GM21390 (cell line): ENCODE data around the gene PYDC1.
"Not testable (repeated sequence)": the region's sequence is repeated elsewhere in the genome, so short reads cannot be mapped to it uniquely, and the experiment has no call there.

Source experiments
- ATAC-seq: cut with Tn5 transposase; IDR thresholded peaks from one replicate; pipeline ENCODE4 v1.9.1; 2021; ENCODE audit not compliant: unreplicated experiment

The PYDC1 gene

GRCh38 chr16:31181102-31181830 is 35.7 kb downstream of the PYDC1 start:
- no peak for ATAC-seq

GRCh38 chr16:31179747-31180459 is 37.0 kb downstream of the PYDC1 start, which contains the start of gene FUS:
FUS (plus strand) TSS chr16:31180139; CDS start chr16:31180215, 76 bp downstream.
- peak; percentile 50 for ATAC-seq

DNA sequence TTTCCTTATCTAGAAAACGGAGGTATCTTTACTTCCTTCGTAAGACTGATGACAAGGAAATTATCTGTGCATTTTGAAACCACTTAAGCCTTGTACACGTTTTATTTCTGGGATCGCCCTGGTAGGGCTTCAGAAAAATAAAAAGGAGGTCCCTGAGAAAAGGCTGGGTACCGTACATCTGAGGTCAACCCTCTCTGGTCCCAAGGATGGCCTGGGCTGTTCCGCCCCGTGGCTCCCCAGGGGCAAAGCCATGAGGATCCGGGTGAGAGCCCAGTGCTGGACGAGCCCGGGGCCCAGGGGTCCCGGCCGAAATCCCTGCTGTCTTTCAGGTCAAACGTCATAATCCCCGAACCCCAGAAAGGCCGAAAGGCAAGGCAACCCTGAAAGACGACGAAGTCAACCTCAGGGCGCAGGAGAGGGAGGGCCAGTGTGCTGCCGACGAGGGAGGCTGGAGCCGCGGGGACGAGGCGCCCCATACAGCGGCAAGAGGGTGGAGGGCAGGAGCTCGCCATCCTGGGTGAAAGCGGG is 37.7 kb downstream of the PYDC1 start:
- peak; percentile 1 for ATAC-seq

DNA sequence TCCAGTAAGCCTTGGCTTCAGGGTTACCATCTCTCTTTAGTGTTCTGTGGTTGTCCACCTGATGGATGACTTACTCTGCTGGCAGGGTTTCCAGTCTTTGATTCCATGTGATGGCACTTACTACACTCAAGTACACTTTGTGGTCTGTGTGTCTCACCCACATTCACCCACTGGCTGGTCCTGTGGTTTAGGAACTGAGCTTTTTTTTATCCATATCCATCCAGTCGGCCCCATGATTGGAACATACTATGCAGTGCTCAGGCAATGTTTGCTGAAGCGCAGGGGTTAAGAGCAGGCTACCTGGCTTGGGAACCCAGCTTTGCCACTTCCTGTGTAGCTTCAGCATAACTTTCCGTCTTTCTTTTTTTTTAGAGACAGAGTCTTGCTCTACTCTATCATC is 39.8 kb downstream of the PYDC1 start:
- no peak for ATAC-seq

DNA sequence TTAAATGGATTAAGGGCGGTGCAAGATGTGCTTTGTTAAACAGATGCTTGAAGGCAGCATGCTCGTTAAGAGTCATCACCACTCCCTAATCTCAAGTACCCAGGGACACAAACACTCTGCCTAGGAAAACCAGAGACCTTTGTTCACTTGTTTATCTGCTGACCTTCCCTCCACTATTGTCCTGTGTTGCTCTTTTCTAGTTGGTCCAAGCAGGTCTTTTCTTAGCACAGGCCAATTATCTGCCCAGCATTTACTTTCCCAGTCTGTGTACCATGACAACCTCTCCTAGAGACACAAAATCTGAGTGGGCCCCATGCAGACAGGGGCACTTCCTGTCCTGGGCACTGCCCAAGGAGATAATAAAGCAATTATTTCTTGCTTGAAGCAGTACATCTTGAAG is 46.9 kb downstream of the PYDC1 start:
- ATAC-seq: not testable (repeated sequence)

DNA sequence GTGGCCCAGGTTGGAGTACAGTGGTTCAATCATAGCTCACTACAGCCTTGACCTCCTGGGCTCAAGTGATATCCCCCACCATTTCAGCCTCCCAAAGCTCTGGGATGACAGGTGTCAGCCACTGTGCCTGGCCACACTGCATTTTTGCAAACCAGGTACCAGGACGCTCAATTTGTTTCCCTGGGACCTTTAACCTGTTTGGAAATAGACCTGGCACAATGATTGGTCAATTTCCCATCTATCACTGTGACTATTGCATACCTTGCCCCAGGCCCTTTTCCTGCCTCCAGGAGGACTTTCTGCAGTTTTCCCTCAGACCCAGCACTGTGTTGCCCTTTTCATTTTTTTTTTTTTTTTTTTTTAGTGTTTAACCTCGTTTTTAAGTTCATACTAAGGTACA is 48.1 kb downstream of the PYDC1 start:
- no peak for ATAC-seq

DNA sequence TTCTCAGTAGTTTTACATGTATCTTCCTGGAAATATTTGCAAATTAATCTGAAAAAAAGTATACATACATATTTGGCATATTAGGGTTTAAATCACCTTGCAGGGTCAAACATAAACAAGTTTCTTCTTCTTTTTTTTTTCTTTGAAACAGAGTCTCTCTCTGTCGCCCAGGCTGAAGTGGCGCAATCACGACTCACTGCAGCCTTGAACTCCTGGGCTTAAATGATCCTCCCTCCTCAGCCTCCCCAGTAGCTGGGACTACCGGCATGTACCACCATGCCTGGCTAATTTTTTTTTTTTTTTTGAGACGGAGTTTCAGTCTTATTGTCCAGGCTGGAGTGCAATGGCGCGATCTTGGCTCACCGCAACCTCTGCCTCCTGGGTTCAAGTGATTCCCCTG is 49.6 kb downstream of the PYDC1 start:
- ATAC-seq: no peak
